Activated T-helper 1 cell treated with anti-CD3 and anti-CD28 coated beads, Interleukin-12 subunit alpha, Interleukin-12 subunit beta, Interleukin-2, Interleukin-4 antibody, amounts not matched to agents 30 ng/mL and 10 ng/mL and 1 ng/mL, durations not matched to agents 14 hours and 24 hours and 36 hours (primary cell): ENCODE data around the gene ATF1. TPM values are rescaled to one million over a fixed set of nuclear protein-coding genes. Genes with fewer than 3 reads are reported as not detected.
"Not testable (repeated sequence)": the region's sequence is repeated elsewhere in the genome, so short reads cannot be mapped to it uniquely, and the experiment has no call there.

Experiments
- DNase-seq: peaks from one replicate; pipeline ENCODE4 v3.0.0; 2021; ENCODE audit warnings: low spot score
- H3K27ac Mint-ChIP-seq: one replicate; pipeline ENCODE4 v1.8.0; 2021; ENCODE audit warnings: mild to moderate bottlenecking, mixed read lengths
- H3K27me3 Mint-ChIP-seq: one replicate; pipeline ENCODE4 v1.8.0; 2022; ENCODE audit warnings: mild to moderate bottlenecking, moderate library complexity, mixed read lengths; ENCODE audit not compliant: insufficient read depth
- H3K36me3 Mint-ChIP-seq: one replicate; pipeline ENCODE4 v1.8.0; 2021; ENCODE audit warnings: low read depth, mixed read lengths
- H3K4me1 Mint-ChIP-seq: one replicate; pipeline ENCODE4 v1.8.0; 2021; ENCODE audit warnings: low read depth, mixed read lengths
- H3K4me3 Mint-ChIP-seq: one replicate; pipeline ENCODE4 v1.8.0; 2021; ENCODE audit warnings: mild to moderate bottlenecking, moderate library complexity, mixed read lengths
- H3K9me3 Mint-ChIP-seq: one replicate; pipeline ENCODE4 v1.8.0; 2021; ENCODE audit warnings: mixed read lengths
- intact Hi-C: fragments of 100-400 bp; cut with micrococcal nuclease; formaldehyde crosslinking; loops from one replicate; pipeline ENCODE4 v1.15.1; 2024
- total RNA-seq: library from RNA; stranded (reverse); gene quantifications from 2 replicates; pipeline ENCODE4 v1.2.3, GENCODE V29; 2022

Gene ATF1
- total RNA-seq, 1 donor from 2014 or later: 65.7 TPM

DNA sequence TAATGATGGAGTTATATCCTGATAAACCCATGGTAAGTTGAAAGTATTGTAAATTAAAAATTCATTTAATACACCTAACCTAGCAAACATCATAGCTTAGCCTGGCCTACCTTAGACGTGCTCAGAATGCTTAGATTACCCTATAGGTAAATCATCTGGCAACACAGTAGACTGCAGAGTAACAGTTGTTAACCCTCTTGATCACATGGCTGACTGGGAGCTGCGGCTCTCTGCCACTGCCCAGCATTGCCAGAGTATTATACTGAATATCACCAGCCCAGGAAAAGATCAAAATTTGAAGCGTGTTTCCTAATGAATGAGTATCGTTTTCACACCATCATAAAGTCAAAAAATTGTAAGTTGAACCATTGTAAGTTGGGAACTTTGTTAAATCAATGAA is 61.0 kb downstream of the ATF1 start:
- intact Hi-C loops: loop anchor here (1.0 to 5.0 kb wide), 8 partner anchors 48 to 516 kb away; no protein-coding TSS in a partner anchor
- H3K27me3 Mint-ChIP-seq: no peaks in the 10 kb centered on the region
- no peak for DNase-seq
- H3K4me1 Mint-ChIP-seq: peaks cover 10% of the 10 kb centered on the region
- H3K4me3 Mint-ChIP-seq: no peak overlapping the region
- H3K9me3 Mint-ChIP-seq: no peaks in the 10 kb centered on the region
- H3K27ac Mint-ChIP-seq: peak overlapping the region; percentile 69
- H3K36me3 Mint-ChIP-seq: no peaks in the 10 kb centered on the region

GRCh38 chr12:50825372-50825838 is 61.5 kb downstream of the ATF1 start:
- Mint-ChIP-seq H3K27ac (peak overlapping the region; percentile 69), H3K36me3 (no peaks in the 10 kb centered on the region), H3K4me3 (no peak overlapping the region), H3K4me1 (peaks cover 10% of the 10 kb centered on the region), H3K27me3 (no peaks in the 10 kb centered on the region), H3K9me3 (no peaks in the 10 kb centered on the region)
- DNase-seq: no peak
- intact Hi-C loops: loop anchor here (1.0 to 5.0 kb wide), 8 partner anchors 48 to 516 kb away; no protein-coding TSS in a partner anchor

DNA sequence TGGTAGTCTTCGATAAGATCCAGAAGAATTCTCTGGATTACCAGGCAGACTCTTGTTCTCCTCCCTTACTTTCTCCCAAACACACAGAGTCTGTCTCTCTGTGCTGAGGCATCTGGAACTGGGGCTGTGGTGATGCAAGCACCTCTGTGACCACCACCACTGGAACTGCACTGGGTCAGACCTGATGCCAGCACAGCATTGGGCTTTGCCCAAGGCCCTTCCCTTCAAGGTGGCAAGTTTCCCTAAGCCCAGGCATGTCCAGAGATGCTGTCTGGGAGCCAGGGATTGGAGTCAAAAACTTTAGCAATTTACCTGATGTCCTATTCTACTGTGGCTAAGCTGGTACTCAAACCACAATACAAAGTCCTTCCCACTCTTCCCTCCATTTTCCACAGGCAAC is 64.2 kb downstream of the ATF1 start:
- Mint-ChIP-seq H3K36me3 (no peaks in the 10 kb centered on the region), H3K4me1 (peaks cover 10% of the 10 kb centered on the region), H3K27me3 (no peaks in the 10 kb centered on the region), H3K27ac (no peak overlapping the region), H3K9me3 (peaks cover 9% of the 10 kb centered on the region), H3K4me3 (no peak overlapping the region)
- intact Hi-C loops: loop anchor here (5.0 kb wide), 1 partner anchor 94 kb away; no protein-coding TSS in a partner anchor
- DNase-seq: no peak

DNA sequence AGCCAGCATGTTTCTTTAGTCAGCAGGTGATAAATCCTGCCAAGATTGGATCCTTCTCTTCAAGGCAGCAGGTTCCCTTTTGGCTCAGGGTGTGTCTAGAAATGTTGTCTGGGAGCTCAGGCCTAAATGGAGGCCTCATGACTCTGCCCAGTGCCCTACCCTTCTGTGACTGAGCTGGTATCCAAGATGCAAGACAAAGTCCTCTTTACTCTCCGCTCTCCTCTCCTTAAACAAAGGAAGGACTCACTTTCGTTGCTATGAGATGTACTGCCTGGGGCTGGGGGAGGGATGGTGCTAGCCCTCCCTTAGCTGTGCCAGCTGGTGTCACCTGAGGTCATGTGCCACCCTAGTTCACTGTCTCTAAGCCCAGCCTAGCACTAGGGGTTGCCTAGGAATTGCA is 65.0 kb downstream of the ATF1 start:
- peaks cover 17% of the 10 kb centered on the region for H3K9me3 Mint-ChIP-seq
- intact Hi-C loops: loop anchor here (5.0 kb wide), 1 partner anchor 93 kb away; no protein-coding TSS in a partner anchor
- peaks cover 10% of the 10 kb centered on the region for H3K4me1 Mint-ChIP-seq
- no peaks in the 10 kb centered on the region for H3K36me3 Mint-ChIP-seq
- no peak for DNase-seq
- no peaks in the 10 kb centered on the region for H3K27me3 Mint-ChIP-seq
- no peak overlapping the region for H3K4me3 Mint-ChIP-seq
- no peak overlapping the region for H3K27ac Mint-ChIP-seq

DNA sequence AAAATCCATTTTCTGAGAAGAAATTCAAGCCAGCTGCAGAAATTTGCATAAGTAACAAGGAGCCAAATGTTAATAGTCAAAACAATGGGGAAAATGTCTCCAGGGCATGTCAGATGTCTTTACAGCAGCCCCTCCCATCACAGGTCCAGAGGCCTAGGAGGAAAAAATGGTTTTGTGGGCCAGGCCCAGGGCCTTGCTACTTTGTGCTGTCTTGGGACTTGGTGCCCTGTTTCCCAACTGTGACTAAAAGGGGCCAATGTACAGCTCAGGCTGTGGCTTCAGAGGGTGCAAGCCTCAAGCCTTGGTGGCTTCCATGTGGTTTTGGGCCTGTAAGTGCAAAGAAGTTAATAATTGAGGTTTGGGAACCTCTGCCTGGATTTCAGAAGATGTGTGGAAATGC is 69.9 kb downstream of the ATF1 start:
- H3K36me3 Mint-ChIP-seq, H3K27ac Mint-ChIP-seq, H3K27me3 Mint-ChIP-seq, intact Hi-C loops, H3K4me3 Mint-ChIP-seq, H3K4me1 Mint-ChIP-seq, DNase-seq: not testable (repeated sequence)
- H3K9me3 Mint-ChIP-seq: peaks cover 34% of the 10 kb centered on the region

DNA sequence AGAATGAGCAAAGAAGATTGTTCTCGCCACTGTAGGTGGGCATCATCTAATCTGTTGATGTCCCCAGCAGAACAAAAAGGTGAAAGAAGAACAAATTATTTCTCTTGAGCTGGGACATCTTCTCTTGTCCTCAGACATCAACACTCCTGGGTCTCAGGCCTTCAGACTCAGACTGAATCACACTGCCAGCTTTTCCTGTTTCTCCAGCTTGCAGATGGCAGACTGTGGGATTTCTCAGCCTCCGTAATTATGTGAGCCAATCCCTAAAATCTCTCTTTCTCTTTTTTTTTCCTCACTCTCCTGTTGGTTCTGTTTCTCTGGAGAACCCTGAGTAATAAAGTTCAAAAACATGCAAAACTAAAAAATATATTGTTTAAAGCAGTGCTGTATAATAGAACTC is 75.1 kb downstream of the ATF1 start:
- Mint-ChIP-seq H3K36me3 (no peaks in the 10 kb centered on the region), H3K4me1 (no peaks in the 10 kb centered on the region)
- intact Hi-C loops: no loop called here

GRCh38 chr12:50840809-50841487 is 77.0 kb downstream of the ATF1 start:
- DNase-seq: no peak
- Mint-ChIP-seq H3K36me3 (no peaks in the 10 kb centered on the region), H3K27ac (no peak overlapping the region), H3K4me1 (no peaks in the 10 kb centered on the region), H3K4me3 (no peak overlapping the region), H3K9me3 (peaks cover 21% of the 10 kb centered on the region), H3K27me3 (peaks cover 5% of the 10 kb centered on the region)
- intact Hi-C loops: no loop called here

More for the DNA sequence above, 75.1 kb downstream of the ATF1 start:
- DNase-seq: no peak
- H3K27me3 Mint-ChIP-seq: peaks cover 3% of the 10 kb centered on the region
- H3K9me3 Mint-ChIP-seq: peaks cover 37% of the 10 kb centered on the region
- H3K27ac Mint-ChIP-seq: no peak overlapping the region
- no peak overlapping the region for H3K4me3 Mint-ChIP-seq

GRCh38 chr12:50841716-50842531 is 78.0 kb downstream of the ATF1 start:
- intact Hi-C loops: no loop called here
- no peak overlapping the region for H3K27ac Mint-ChIP-seq
- H3K4me3 Mint-ChIP-seq: no peak overlapping the region
- DNase-seq: no peak
- peaks cover 5% of the 10 kb centered on the region for H3K27me3 Mint-ChIP-seq
- H3K9me3 Mint-ChIP-seq: peaks cover 21% of the 10 kb centered on the region
- no peaks in the 10 kb centered on the region for H3K36me3 Mint-ChIP-seq
- no peaks in the 10 kb centered on the region for H3K4me1 Mint-ChIP-seq

- intact Hi-C loops: no loop called here
- no peak within 1 kb of the TSS for H3K4me3 Mint-ChIP-seq
- H3K27me3 Mint-ChIP-seq: peaks cover 5% of the 10 kb centered on the region
- H3K27ac Mint-ChIP-seq: no peak within 1 kb of the TSS
- no peaks in the 10 kb centered on the region for H3K36me3 Mint-ChIP-seq
- no peak for DNase-seq
- no peaks in the 10 kb centered on the region for H3K4me1 Mint-ChIP-seq
- H3K9me3 Mint-ChIP-seq: peaks cover 21% of the 10 kb centered on the region
These were observed 79.0 kb downstream of the ATF1 start, which contains the start of gene TMPRSS12 for GRCh38 chr12:50842637-50843493. TSS of gene TMPRSS12 (plus strand) at chr12:50842926. CDS start at chr12:50842965, 39 bp downstream.

DNA sequence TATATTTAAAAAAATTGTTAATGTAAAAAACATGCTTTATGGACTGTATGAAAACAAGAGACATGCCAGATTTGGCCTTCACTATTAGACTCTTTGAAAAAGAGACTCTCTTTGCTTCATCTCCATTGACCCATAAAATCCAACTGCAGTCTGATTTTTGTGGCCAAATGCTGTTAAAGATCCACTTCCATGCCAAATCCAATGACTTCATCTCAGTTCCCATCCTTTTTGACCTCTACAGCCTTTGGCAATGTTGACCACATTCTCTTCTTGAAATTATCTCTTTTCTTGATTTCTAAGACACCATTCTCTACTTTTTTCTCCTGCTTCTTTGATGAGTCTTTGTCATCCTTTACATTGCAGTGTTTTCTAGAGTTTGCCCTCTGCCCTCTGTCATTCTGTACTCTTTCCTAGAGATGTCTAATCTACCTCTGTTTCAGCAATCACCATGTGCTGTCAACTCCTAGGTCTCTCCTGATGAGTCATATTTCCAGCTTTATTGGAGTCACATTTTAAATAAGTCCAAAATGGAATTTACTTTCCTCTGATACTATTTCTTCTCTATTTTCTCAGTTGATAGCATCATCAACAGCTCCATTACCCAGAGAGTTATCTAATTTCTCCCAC is 81.2 kb downstream of the ATF1 start:
- intact Hi-C loops: no loop called here
- Mint-ChIP-seq H3K9me3 (peaks cover 21% of the 10 kb centered on the region), H3K4me3 (no peak overlapping the region), H3K36me3 (no peaks in the 10 kb centered on the region), H3K27ac (no peak overlapping the region), H3K4me1 (no peaks in the 10 kb centered on the region), H3K27me3 (peaks cover 5% of the 10 kb centered on the region)
- no peak for DNase-seq

GRCh38 chr12:50848963-50849362 is 85.1 kb downstream of the ATF1 start:
- intact Hi-C loops: no loop called here
- no peak for DNase-seq
- no peaks in the 10 kb centered on the region for H3K36me3 Mint-ChIP-seq

GRCh38 chr12:50855218-50855617 is 91.3 kb downstream of the ATF1 start:
- H3K27ac Mint-ChIP-seq, DNase-seq, H3K36me3 Mint-ChIP-seq, H3K4me1 Mint-ChIP-seq, H3K4me3 Mint-ChIP-seq, intact Hi-C loops: not testable (repeated sequence)
- Mint-ChIP-seq H3K27me3 (peaks cover 18% of the 10 kb centered on the region), H3K9me3 (peaks cover 11% of the 10 kb centered on the region)

More at GRCh38 chr12:50848963-50849362, 85.1 kb downstream of the ATF1 start:
- Mint-ChIP-seq H3K4me3 (no peak overlapping the region), H3K27ac (no peak overlapping the region), H3K27me3 (peaks cover 12% of the 10 kb centered on the region), H3K9me3 (peaks cover 3% of the 10 kb centered on the region), H3K4me1 (no peaks in the 10 kb centered on the region)
